ENCODE measurements around the gene VSNL1.

DNA sequence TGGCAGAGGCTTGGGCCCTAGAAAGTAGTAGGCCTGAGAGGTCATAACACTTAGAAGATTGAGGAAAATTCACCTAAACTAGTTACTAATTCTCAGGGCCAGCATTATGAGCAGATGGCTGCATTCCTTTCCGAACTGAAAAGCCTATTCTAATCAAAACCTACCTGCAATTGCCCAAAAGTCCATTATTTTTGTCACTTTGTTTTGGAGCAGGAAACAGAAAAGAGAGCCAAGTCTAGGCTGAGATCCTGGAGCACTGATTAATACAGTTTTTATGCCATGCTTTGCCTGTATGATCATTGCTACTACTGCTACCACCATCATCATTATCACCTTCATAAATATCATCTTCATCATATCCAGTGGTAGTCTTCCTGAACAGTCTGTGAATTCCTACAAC lies 14.7 kb downstream of the VSNL1 start:
- TF ChIP-seq POLR2A (IDR thresholded peaks at IDR 0.05), result no peak
- TF ChIP-seq, protein P1, sequence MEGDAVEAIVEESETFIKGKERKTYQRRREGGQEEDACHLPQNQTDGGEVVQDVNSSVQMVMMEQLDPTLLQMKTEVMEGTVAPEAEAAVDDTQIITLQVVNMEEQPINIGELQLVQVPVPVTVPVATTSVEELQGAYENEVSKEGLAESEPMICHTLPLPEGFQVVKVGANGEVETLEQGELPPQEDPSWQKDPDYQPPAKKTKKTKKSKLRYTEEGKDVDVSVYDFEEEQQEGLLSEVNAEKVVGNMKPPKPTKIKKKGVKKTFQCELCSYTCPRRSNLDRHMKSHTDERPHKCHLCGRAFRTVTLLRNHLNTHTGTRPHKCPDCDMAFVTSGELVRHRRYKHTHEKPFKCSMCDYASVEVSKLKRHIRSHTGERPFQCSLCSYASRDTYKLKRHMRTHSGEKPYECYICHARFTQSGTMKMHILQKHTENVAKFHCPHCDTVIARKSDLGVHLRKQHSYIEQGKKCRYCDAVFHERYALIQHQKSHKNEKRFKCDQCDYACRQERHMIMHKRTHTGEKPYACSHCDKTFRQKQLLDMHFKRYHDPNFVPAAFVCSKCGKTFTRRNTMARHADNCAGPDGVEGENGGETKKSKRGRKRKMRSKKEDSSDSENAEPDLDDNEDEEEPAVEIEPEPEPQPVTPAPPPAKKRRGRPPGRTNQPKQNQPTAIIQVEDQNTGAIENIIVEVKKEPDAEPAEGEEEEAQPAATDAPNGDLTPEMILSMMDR (IDR thresholded peaks at IDR 0.05), result no peak
